ENCODE data around the gene KCTD4. TPM values are rescaled to one million over a fixed set of nuclear protein-coding genes. Genes with fewer than 3 reads are reported as not detected.

KCTD4 gene
- polyA plus RNA-seq, 1 donor (not counting 4 experiments of a cell fraction or from before 2014, with no cell fraction given), result 0.39 TPM

GRCh38 chr13:45224176-45224575, 23.3 kb upstream of the KCTD4 start:
- Histone ChIP-seq H3K79me2 (ENCODE audit: control insufficient read depth, insufficient read depth, low read length) (peaks cover 46% of the 10 kb centered on the region), H3K4me2 (ENCODE audit: control insufficient read depth, extremely low read depth, insufficient read depth, low read depth, low read length) (no peak overlapping the region), H3K36me3 (ENCODE audit: control insufficient read depth in 2 of 2, extremely low read depth in 1 of 2, insufficient read depth in 2 of 2, low read length in 2 of 2) (peaks cover 2 to 8% of the 10 kb centered on the region in 2 experiments), H4K20me1 (ENCODE audit: control insufficient read depth, extremely low read depth, insufficient read depth, low read length) (no peaks in the 10 kb centered on the region), H3K9ac (ENCODE audit: control insufficient read depth, extremely low read depth, insufficient read depth, low read length) (no peak overlapping the region), H3K9me3 (ENCODE audit: control insufficient read depth, low read depth, low read length) (no peaks in the 10 kb centered on the region), H3K27me3 (ENCODE audit: control insufficient read depth, extremely low read depth, insufficient read depth, low read length) (no peaks in the 10 kb centered on the region), H2AFZ (ENCODE audit: control insufficient read depth, low read length) (no peak overlapping the region), H3K9me1 (ENCODE audit: control insufficient read depth, extremely low read depth, insufficient read depth, low read length) (no peaks in the 10 kb centered on the region), H3K4me1 (ENCODE audit: control insufficient read depth, extremely low read depth, insufficient read depth, low read length) (peaks cover 32% of the 10 kb centered on the region), H3K27ac (ENCODE audit: control insufficient read depth, insufficient read depth, low read length) (no peak overlapping the region), H3K4me3 (ENCODE audit: control insufficient read depth in 2 of 3, extremely low read depth in 1 of 3, insufficient read depth in 2 of 3, low read depth in 1 of 3, low read length in 3 of 3) (no peak overlapping the region)
- TF ChIP-seq, protein P1, sequence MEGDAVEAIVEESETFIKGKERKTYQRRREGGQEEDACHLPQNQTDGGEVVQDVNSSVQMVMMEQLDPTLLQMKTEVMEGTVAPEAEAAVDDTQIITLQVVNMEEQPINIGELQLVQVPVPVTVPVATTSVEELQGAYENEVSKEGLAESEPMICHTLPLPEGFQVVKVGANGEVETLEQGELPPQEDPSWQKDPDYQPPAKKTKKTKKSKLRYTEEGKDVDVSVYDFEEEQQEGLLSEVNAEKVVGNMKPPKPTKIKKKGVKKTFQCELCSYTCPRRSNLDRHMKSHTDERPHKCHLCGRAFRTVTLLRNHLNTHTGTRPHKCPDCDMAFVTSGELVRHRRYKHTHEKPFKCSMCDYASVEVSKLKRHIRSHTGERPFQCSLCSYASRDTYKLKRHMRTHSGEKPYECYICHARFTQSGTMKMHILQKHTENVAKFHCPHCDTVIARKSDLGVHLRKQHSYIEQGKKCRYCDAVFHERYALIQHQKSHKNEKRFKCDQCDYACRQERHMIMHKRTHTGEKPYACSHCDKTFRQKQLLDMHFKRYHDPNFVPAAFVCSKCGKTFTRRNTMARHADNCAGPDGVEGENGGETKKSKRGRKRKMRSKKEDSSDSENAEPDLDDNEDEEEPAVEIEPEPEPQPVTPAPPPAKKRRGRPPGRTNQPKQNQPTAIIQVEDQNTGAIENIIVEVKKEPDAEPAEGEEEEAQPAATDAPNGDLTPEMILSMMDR (optimal IDR thresholded peaks at IDR 0.05 in 1 of 3, IDR thresholded peaks at IDR 0.05 in 1 of 3, conservative IDR thresholded peaks at IDR 0.05 in 1 of 3; ENCODE audit: extremely low read depth in 1 of 3, insufficient read depth in 2 of 3, low read length in 3 of 3), result no peak
- no peak for TF ChIP-seq EZH2 (IDR thresholded peaks at IDR 0.05; ENCODE audit: low read length)
- FAIRE-seq (no peak), DNase-seq (ENCODE audit: low read depth, low spot score) (no peak)
- dilution Hi-C loops (cut with MboI; ENCODE audit: extremely low pct_ligation_motif_present, low sequenced_read_pairs), result no loop called here

DNA sequence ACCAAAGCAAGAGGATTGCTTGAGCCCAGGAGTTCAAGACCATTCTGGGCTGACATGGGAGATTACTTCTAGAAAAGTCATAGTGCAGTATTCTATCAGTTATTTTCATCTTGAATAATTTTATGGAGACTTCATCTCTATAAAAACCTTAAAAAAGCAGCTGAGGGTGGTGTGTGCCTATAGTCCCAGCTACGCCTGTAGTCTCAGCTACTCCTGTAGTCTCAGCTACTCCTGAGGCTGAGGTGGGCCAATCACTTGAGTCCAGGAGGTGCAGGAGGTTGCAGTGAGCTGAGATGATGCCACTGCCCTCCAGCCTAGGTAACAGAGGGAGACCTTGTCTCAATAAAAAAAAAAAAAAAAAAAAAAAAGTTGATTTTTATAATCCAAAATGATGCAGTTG, 22.1 kb upstream of the KCTD4 start:
- Histone ChIP-seq H3K27me3 (ENCODE audit: control insufficient read depth, extremely low read depth, insufficient read depth, low read length) (no peaks in the 10 kb centered on the region), H4K20me1 (ENCODE audit: control insufficient read depth, extremely low read depth, insufficient read depth, low read length) (no peaks in the 10 kb centered on the region), H3K4me3 (ENCODE audit: control insufficient read depth in 2 of 3, extremely low read depth in 1 of 3, insufficient read depth in 2 of 3, low read depth in 1 of 3, low read length in 3 of 3) (no peak overlapping the region), H3K9me1 (ENCODE audit: control insufficient read depth, extremely low read depth, insufficient read depth, low read length) (no peaks in the 10 kb centered on the region), H3K27ac (ENCODE audit: control insufficient read depth, insufficient read depth, low read length) (no peak overlapping the region), H3K9ac (ENCODE audit: control insufficient read depth, extremely low read depth, insufficient read depth, low read length) (no peak overlapping the region), H2AFZ (ENCODE audit: control insufficient read depth, low read length) (no peak overlapping the region), H3K9me3 (ENCODE audit: control insufficient read depth, low read depth, low read length) (no peaks in the 10 kb centered on the region), H3K4me2 (ENCODE audit: control insufficient read depth, extremely low read depth, insufficient read depth, low read depth, low read length) (no peak overlapping the region), H3K79me2 (ENCODE audit: control insufficient read depth, insufficient read depth, low read length) (peaks cover 45% of the 10 kb centered on the region), H3K36me3 (ENCODE audit: control insufficient read depth in 2 of 2, extremely low read depth in 1 of 2, insufficient read depth in 2 of 2, low read length in 2 of 2) (peaks cover 0 to 8% of the 10 kb centered on the region in 2 experiments), H3K4me1 (ENCODE audit: control insufficient read depth, extremely low read depth, insufficient read depth, low read length) (peaks cover 45% of the 10 kb centered on the region)
- TF ChIP-seq, protein P1 (optimal IDR thresholded peaks at IDR 0.05 in 1 of 3, IDR thresholded peaks at IDR 0.05 in 1 of 3, conservative IDR thresholded peaks at IDR 0.05 in 1 of 3; ENCODE audit: extremely low read depth in 1 of 3, insufficient read depth in 2 of 3, low read length in 3 of 3), result no peak
- TF ChIP-seq EZH2 (IDR thresholded peaks at IDR 0.05; ENCODE audit: low read length), result no peak
- DNase-seq (ENCODE audit: low read depth, low spot score) (no peak), FAIRE-seq (peak; percentile 75)
- dilution Hi-C loops (cut with MboI; ENCODE audit: extremely low pct_ligation_motif_present, low sequenced_read_pairs), result no loop called here

All from keratinocyte (primary cell).